H1 (cell line): ENCODE data around the gene TAF8. TPM values are rescaled to one million over a fixed set of nuclear protein-coding genes. Genes with fewer than 3 reads are reported as not detected.

Source experiments
- ASH2L ChIP-seq: fragments of 200-600, 300-600 bp; sonication (generic); IDR thresholded peaks from one replicate; pipeline ENCODE4 v1.7.1; 2017; ENCODE audit warnings: low read length
- CBX5 ChIP-seq: fragments of 300-800, 300-1000 bp; sonication (generic); IDR thresholded peaks from 2 replicates; pipeline ENCODE4 v1.7.1; 2016; ENCODE audit warnings: antibody characterized with exemption, low read length, low read depth
- EZH2 ChIP-seq: fragments of 200-600 bp; sonication (generic); IDR thresholded peaks from 2 replicates; pipeline ENCODE4 v1.7.1; 2012; ENCODE audit warnings: low read depth, mild to moderate bottlenecking, moderate library complexity, low read length, inconsistent platforms; ENCODE audit not compliant: severe bottlenecking
- GABPA ChIP-seq: IDR thresholded peaks from 2 replicates; pipeline ENCODE4 v1.6.1; 2011; ENCODE audit warnings: mild to moderate bottlenecking, low read length, moderate library complexity, borderline replicate concordance; ENCODE audit not compliant: insufficient read depth
- POLR2AphosphoS5 ChIP-seq: IDR thresholded peaks from 2 replicates; pipeline ENCODE4 v1.6.1; 2011; ENCODE audit warnings: low read depth, low read length
- SIRT6 ChIP-seq: IDR thresholded peaks from one replicate; pipeline ENCODE4 v1.7.1; 2012; ENCODE audit warnings: low read length, inconsistent platforms
- SP2 ChIP-seq: IDR thresholded peaks from 2 replicates; pipeline ENCODE4 v1.6.1; 2012; ENCODE audit warnings: mild to moderate bottlenecking, low read length, inconsistent platforms
- TBP ChIP-seq: IDR thresholded peaks from 2 replicates; pipeline ENCODE4 v1.6.1; 2011; ENCODE audit warnings: low read depth, low read length, improper control_type of control experiment
- polyA plus RNA-seq, 7 experiments: library from polyadenylated mRNA; depleted of rRNA in 3 of 7; stranded (reverse) in 5 of 7; unstranded in 2 of 7; fragments of >200 nt in 5 of 7; fragments of 200-250 nt in 2 of 7; gene quantifications; 1 replicate in 5 of 7; 2 replicates in 1 of 7; 4 replicates in 1 of 7; pipeline versions ENCODE4 v1.2.1 to v1.2.3, GENCODE V29; 2011 to 2013; ENCODE audit warnings: missing spikeins in 2 of 7, mixed read lengths in 2 of 7
- total RNA-seq: library from RNA; stranded (reverse); fragmentation: NEBNext Ultra II Directional; extraction: Animal tissue kit (Norgen Biotek cat#: 25700); gene quantifications from 2 replicates; pipeline ENCODE4 v1.2.1, GENCODE V29; 2021

TAF8 gene
- total and polyA plus RNA-seq, 2 of the 8 experiments (the other 6 are each of a cell fraction or from before 2014, with no cell fraction given) = 32.2 to 34.0 TPM

DNA sequence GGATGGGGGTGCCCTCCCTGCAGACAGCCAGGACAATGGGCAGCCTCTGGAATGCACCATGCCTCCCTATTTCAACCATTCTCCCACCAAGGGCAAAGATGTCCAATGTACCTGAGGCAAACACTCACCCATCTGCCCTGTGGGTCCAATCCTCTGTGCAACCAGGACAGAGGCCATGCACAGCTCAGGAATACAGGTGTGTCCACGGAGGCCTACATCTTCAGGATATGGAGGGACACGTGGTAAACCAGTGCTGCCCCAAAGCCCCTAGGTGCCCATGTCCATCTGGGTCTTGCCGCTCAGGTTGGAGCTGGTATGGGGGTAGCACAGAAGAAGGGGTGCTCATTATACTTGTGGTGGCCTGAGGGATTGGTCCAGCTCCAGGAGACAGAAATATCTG is 20.4 kb upstream of the TAF8 start (continued):
- no peak for TF ChIP-seq SP2
- TF ChIP-seq POLR2AphosphoS5 = no peak
- TF ChIP-seq SIRT6 = no peak
- TF ChIP-seq TBP = no peak
- TF ChIP-seq EZH2 = no peak
- TF ChIP-seq ASH2L = no peak
- no peak for TF ChIP-seq GABPA
- no peak for TF ChIP-seq CBX5
- TF ChIP-seq, all 59 proteins: peak for 0
